WERI-Rb-1 (cell line): Measurements from ENCODE around the gene PNPLA4.

ENCODE experiments used
- DNase-seq: peaks from one replicate; pipeline ENCODE4 v3.0.0-alpha.2; 2020
- H3K27ac ChIP-seq: fragments of 250-450 bp; sonication (Bioruptor Pico); 2 replicates; pipeline ENCODE4 v1.5.1; 2020; ENCODE audit warnings: mild to moderate bottlenecking, moderate library complexity
- H3K27me3 ChIP-seq: fragments of 250-450 bp; sonication (Bioruptor Pico); 2 replicates; pipeline ENCODE4 v1.5.1; 2021; ENCODE audit warnings: mild to moderate bottlenecking, low read depth, moderate library complexity; ENCODE audit not compliant: insufficient read depth, severe bottlenecking
- H3K36me3 ChIP-seq: fragments of 250-450 bp; sonication (Bioruptor Pico); 2 replicates; pipeline ENCODE4 v1.5.1; 2020; ENCODE audit warnings: mild to moderate bottlenecking, moderate library complexity
- H3K4me3 ChIP-seq: 2 replicates; pipeline ENCODE4 v1.5.1; 2011; ENCODE audit warnings: low read depth, mild to moderate bottlenecking, control low read depth, low read length
- H3K9me3 ChIP-seq: fragments of 250-450 bp; sonication (Bioruptor Pico); 2 replicates; pipeline ENCODE4 v1.5.1; 2021; ENCODE audit warnings: mild to moderate bottlenecking, moderate library complexity; ENCODE audit not compliant: severe bottlenecking
- CTCF ChIP-seq: IDR thresholded peaks from 2 replicates; pipeline ENCODE4 v1.5.1; 2011; ENCODE audit warnings: low read depth, mild to moderate bottlenecking, control low read depth, inconsistent platforms, low read length

Gene PNPLA4

GRCh38 chrX:7921750-7922149 lies 5.5 kb downstream of the PNPLA4 start:
- no peak for TF ChIP-seq CTCF
- Histone ChIP-seq H3K27ac (no peak overlapping the region), H3K27me3 (no peaks in the 10 kb centered on the region), H3K9me3 (no peaks in the 10 kb centered on the region), H3K36me3 (no peaks in the 10 kb centered on the region), H3K4me3 (no peak overlapping the region)
- DNase-seq, result no peak

- no peak for DNase-seq
- H3K27me3 ChIP-seq, result no peaks in the 10 kb centered on the region
- H3K9me3 ChIP-seq, result no peaks in the 10 kb centered on the region
- no peaks in the 10 kb centered on the region; the same call in 1 of the 2 replicates for H3K36me3 ChIP-seq
- no peak overlapping the region for H3K27ac ChIP-seq
- no peak overlapping the region for H3K4me3 ChIP-seq
- no peak for TF ChIP-seq CTCF
These were observed 18.4 kb downstream of the PNPLA4 start for GRCh38 chrX:7908821-7909220.

GRCh38 chrX:7904562-7904961 lies 22.7 kb downstream of the PNPLA4 start:
- DNase-seq, result no peak
- Histone ChIP-seq H3K4me3 (no peak overlapping the region), H3K9me3 (no peaks in the 10 kb centered on the region), H3K36me3 (no peaks in the 10 kb centered on the region; the same call in none of the 2 replicates), H3K27ac (no peak overlapping the region), H3K27me3 (no peaks in the 10 kb centered on the region)
- no peak for TF ChIP-seq CTCF

GRCh38 chrX:7891928-7892327 lies 35.3 kb downstream of the PNPLA4 start:
- no peak for TF ChIP-seq CTCF
- H3K27ac ChIP-seq, result no peak overlapping the region
- H3K36me3 ChIP-seq, result no peaks in the 10 kb centered on the region
- no peaks in the 10 kb centered on the region for H3K27me3 ChIP-seq
- H3K9me3 ChIP-seq, result no peaks in the 10 kb centered on the region
- DNase-seq, result no peak
- H3K4me3 ChIP-seq, result no peak overlapping the region

GRCh38 chrX:7889680-7890079 lies 37.5 kb downstream of the PNPLA4 start:
- H3K4me3 ChIP-seq, result no peak overlapping the region
- no peak overlapping the region for H3K27ac ChIP-seq
- H3K9me3 ChIP-seq, result no peaks in the 10 kb centered on the region
- H3K36me3 ChIP-seq, result no peaks in the 10 kb centered on the region
- peaks cover 9% of the 10 kb centered on the region for H3K27me3 ChIP-seq
- no peak for DNase-seq
- no peak for TF ChIP-seq CTCF

- no peak overlapping the region for H3K4me3 ChIP-seq
- no peak for TF ChIP-seq CTCF
- DNase-seq, result no peak
- no peaks in the 10 kb centered on the region for H3K36me3 ChIP-seq
- peaks cover 9% of the 10 kb centered on the region for H3K27me3 ChIP-seq
- no peaks in the 10 kb centered on the region for H3K9me3 ChIP-seq
- H3K27ac ChIP-seq, result no peak overlapping the region
These were observed 38.1 kb downstream of the PNPLA4 start for GRCh38 chrX:7889135-7889534.
